ENCODE results near the gene FAM98C.
"Not testable (repeated sequence)": the region's sequence is repeated elsewhere in the genome, so short reads cannot be mapped to it uniquely, and the experiment has no call there.

FAM98C gene

DNA sequence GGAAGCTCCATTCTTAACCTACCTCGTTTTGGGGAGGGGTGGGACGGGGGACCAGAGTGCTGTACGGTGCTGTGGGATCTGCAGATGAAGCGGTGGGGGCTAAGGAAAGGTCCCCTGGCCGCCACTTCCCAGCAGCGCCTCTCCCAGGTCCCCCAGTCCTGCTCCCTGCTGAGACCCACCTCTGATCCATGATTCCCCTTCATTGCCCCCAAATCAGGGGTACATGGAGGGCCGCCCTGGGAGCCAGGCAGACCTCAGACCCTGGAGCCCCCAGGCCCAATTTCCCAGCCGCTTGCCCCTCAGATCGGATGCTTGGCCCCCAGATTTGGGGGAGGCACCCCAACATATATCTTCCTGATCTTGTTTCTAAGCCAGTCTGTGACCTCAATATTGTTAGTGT is 3.8 kb upstream of the FAM98C start:
- DNase-seq (ENCODE audit: low spot score): no peak

DNA sequence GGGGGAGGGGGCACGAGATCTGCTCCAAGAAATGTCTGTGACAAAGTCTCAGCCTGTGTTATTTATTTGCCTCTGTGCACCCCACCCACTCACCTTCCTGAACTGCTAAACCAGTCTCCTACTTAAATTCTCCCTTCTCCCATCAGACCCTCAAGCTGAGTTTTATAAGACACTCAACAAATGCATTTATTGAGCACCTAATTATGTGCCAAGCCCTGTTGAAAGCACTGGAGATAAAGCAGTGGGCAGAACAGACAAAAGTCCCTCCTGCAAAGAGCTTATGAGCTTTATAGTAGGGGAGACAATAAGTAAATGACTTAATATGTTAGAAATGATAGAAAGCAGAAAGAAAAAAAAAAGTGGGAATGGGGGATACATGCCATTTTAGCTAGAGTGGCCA is 3.4 kb upstream of the FAM98C start:
- no peak for DNase-seq (ENCODE audit: low spot score)

GRCh38 chr19:38400361-38400760 is 2.5 kb upstream of the FAM98C start:
- DNase-seq (ENCODE audit: low spot score): no peak

DNA sequence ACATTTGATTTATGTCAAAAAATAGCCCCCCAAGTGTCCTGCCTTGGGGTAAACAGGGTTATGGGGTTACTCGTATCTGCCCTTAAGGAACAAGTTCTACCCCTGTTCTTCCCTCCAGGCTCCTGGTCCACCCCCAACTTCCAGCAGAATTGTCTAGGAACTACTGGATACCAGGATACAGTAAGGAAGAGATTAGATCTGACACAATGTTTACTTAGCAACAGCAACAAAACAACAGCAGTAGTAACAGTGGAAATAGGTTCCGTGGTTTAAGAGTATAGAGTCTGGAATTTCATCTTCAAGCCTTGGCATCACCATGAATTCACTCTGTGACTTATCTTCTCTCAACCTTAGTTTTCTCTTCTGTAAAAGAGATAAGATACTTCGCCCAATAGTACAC is 1.7 kb upstream of the FAM98C start:
- DNase-seq (ENCODE audit: low spot score): no peak

DNA sequence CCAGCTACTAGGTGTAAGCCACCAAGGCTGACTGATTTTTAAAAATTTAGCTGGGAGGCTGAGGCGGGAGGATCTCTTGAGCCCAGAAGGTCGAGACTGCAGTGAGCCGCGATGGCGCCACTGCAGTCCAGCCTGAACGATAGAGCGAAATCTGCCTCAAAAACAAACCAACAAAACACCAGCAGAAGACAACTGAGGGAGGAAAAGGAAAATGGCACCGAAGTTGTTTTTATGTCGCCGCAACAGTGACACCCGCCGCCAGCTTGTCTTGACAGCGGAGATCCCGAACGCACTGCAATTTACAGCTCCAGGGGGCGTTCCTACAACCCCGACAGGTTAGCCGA is 298 bp upstream of the FAM98C start:
- DNase-seq (ENCODE audit: low spot score): no peak

DNA sequence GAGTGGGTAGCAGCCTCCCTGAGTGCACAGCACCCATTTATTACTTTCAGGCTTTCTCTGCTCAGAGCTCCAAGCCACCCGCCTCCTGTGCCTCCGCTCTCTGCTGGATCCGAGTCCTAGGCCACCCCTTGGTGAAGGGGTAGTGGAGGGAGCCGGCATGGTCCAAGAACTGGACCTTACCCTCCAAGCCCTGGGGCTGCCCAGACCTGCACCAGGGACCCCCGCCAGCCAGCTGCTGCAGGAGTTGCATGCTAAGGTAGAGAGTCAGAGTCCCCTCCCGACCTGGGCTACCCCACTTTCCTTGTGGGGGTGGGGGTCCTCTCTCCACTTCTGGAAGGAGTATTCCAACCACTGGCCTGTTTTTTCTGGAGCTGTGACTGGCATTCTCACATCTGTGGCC is 2.0 kb downstream of the FAM98C start:
- DNase-seq (ENCODE audit: low spot score): no peak

DNA sequence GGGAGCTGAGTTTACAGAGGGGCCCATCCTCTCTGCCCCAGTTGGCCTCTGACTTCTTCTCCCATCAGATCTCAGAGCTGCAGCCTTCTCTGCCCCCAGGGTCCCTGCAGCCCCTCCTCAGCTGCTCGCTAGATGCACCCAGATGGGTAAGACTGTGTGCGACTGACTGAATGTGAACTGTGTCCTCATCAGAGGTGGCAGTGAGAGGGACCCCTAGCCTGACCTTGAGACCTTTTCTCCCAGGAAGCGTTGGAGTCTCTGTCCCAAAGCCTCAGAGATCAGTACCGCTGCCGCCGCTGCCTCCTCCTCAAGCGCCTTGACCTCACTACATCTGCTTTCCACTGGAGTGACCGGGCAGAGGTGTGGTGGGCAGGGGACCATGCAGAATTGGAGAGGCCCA is 2.4 kb downstream of the FAM98C start:
- no peak for DNase-seq (ENCODE audit: low spot score)

DNA sequence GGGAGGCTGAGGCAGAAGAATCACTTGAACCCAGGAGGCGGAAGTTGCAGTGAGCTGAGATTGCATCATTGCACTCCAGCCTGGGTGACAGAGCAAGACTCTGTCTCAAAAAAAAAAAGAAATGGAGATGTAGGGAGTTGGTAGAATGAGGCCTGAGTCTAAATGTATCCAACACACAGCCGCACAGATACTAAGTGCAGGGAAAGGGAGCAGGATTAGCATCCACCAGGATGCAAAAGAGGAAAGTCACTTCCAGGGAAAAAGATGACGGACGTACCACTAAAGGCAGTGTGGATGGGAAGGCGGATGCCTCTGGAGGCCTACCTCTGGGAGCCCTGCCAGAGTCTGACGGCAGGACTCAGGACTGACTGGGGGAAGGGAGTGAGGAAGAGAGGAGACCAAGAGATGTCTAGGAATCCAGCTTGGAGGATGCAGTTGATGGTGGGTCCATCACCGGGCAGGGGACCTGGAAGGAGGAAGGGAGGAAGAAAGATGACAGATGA is 6.8 kb downstream of the FAM98C start:
- DNase-seq (ENCODE audit: low spot score): no peak

DNA sequence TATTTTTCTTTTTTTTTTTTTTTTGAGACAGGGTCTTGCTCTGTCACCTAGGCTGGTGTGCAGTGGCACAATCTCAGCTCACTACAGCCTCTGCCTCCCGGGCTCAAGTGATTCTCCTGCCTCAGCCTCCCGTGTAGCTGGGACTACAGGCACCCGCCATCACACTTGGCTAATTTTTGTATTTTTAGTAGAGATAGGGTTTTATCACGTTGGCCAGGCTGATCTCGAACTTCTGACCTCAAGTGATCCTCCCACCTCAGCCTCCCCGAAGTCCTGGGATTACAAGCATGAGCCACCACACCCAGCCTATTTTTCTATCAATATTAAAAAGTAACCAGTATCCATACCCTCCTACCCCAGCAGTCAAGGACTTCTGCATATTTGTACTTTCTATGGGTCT is 7.5 kb downstream of the FAM98C start:
- DNase-seq (ENCODE audit: low spot score): not testable (repeated sequence)

- no peak for DNase-seq (ENCODE audit: low spot score)
Observed at GRCh38 chr19:38411041-38411712, 8.3 kb downstream of the FAM98C start.

DNA sequence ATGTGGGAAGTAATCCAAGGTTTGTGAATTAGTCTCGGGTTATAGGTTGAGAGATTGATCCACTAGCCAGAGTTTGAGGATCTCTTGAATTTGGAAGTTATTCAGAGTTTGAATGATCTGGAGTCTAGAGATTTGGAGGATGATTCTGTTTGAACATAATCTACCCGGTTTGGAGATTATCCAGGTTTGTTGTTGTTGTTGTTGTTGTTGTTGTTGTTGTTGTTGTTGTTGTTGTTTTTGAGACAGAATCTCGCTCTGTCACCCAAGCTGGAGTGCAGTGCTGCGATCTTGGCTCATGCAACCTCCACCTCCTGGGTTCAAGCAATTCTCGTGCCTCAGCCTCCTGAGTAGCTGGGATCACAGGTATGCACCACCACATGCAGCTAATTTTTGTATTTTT is 9.0 kb downstream of the FAM98C start:
- DNase-seq (ENCODE audit: low spot score): not testable (repeated sequence)

GRCh38 chr19:38412491-38412890 is 9.6 kb downstream of the FAM98C start:
- DNase-seq (ENCODE audit: low spot score): no peak

DNA sequence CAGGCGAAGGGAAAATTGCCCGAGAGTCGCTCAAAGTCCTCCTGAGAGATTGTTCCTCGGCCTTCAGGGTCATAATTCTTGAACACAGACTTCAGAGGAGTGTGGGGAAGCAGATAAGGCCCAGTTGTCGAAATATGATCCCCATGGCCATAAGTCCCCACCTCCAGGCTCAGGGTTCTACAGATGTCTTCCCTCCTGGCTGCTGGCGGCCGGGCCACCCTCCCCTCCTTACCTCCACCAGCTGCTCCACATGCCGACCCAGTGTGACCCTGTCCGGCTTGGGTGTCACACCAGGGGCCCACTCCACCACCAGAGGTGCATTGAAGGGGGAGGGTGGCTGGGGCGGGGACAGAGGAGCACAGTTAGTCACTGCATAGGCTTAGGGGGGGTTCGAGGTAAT is 10.1 kb downstream of the FAM98C start:
- DNase-seq (ENCODE audit: low spot score): no peak

- DNase-seq (ENCODE audit: low spot score): no peak
Observed at GRCh38 chr19:38413416-38413815, 10.5 kb downstream of the FAM98C start.

GRCh38 chr19:38417146-38417543 is 14.3 kb downstream of the FAM98C start:
- no peak for DNase-seq (ENCODE audit: low spot score)

DNA sequence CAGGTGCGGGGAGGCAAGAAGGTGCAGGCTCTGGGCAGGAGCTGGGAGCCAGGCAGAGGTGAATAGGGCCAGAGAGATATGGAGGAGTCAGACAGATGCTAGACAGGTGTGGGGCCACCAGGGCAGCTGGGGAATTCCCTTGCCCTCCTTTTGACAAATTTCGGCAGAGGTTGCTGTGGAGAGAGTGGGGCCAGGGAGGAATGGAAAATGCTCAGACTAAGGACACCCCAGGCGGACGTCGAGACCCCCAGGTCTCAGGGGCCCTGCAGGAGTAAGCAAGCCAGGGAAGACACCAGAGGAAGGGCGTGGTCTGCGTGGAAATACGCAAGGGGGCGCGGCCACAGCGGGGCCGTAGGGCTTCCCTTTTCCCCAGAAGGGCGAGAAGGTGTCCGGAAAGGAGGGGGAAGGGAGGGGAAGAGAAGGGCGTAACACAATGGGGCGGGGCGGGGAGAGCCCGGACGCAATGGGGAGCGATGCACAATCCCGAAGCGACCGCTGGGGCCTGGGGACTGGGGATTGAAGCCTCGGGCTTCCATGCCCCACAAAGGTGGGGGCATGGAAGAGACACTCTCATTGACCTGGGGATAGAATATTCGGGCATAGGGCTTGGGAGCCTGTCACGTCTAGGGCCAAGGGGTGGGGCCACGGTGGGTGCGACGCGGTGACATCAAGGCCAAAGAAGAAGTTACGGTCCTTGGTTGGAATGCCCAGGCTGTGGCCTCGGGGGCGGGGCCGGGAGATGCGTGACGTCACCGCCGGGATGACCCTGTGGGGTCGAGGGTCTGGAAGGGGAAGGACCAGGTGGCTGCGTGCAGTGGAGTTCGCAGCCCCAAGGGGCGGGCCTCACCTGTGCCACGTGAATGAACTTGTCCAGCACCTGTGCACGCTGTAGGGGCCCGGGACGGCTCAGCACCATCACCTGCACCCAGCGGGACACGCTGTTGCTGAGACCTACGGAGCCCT is 14.9 kb downstream of the FAM98C start:
- no peak for DNase-seq (ENCODE audit: low spot score)

DNA sequence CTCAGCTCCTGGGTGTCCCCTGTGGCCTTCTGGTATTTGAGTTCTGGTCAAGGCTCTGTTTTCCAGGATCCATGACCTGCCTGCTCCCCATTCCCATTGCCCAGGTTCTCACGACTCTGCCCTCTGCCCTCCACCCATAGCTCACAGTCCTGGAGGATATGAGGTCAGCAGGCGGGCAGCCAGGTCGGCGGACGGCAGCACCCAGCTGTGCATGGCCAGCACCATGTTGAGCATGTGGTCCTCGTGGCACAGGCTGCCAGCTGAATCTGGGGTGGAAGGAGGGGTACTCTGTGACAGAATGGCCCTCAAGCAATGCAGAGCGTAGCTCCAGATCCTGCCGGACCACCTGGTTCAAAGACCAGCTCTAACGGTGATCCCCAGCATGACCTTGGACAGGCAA is 18.0 kb downstream of the FAM98C start:
- no peak for DNase-seq (ENCODE audit: low spot score)

DNA sequence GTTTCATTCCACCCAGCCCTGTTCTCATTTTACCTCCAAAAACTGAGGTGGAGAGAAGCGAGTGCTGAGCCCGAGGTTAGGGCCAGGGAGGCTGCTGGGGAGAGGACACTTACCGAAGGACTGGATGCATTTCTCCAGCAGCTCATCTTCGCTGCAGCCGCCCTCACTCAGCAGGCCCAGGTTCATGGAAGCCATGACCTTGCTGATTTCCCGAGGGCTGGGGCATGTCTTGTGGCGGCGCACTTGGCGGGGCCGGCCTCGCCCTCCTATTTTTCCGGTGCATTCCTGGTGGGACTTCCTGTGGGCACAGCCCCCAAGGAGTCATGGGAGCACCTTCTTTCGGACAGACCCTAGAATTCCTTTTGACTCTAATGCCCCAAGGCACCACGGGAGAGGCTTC is 19.0 kb downstream of the FAM98C start:
- DNase-seq (ENCODE audit: low spot score): no peak

DNA sequence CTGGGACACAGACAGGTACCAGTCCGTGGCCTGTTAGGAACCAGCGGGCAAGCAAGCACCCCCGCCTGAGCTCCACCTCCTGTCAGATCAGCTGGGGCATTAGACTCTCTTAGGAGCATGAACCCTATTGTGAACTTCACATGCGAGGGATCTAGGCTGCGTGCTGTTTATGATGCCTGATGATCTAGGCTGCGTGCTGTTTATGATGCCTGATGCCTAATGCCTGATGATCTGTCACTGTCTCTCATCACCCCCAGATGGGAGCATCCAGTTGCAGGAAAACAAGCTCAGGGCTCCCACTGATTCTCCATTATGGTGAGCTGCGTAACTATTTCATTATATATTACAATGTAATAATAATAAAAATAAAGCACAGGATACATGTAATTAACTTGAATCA is 19.5 kb downstream of the FAM98C start:
- DNase-seq (ENCODE audit: low spot score): no peak

DNA sequence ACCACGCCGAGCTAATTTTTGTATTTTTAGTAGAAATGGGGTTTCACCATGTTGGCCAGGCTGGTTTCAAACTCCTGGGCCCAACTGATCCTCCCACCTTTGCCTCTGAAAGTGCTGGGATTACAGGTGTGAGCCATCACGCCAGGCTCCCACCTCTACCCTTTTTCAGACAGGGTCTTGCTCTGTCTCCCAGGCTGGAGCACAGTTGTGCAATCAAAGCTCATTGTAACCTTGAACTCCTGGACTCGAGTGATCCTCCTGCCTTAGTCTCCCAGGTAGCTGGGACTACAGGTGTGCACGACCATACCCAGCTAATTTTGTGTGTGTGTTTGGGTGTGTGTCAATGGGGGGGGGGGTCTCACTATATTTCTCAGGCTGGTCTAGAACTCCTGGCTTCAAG is 21.4 kb downstream of the FAM98C start:
- no peak for DNase-seq (ENCODE audit: low spot score)

GRCh38 chr19:38425222-38425809 is 22.4 kb downstream of the FAM98C start:
- no peak for DNase-seq (ENCODE audit: low spot score)

DNA sequence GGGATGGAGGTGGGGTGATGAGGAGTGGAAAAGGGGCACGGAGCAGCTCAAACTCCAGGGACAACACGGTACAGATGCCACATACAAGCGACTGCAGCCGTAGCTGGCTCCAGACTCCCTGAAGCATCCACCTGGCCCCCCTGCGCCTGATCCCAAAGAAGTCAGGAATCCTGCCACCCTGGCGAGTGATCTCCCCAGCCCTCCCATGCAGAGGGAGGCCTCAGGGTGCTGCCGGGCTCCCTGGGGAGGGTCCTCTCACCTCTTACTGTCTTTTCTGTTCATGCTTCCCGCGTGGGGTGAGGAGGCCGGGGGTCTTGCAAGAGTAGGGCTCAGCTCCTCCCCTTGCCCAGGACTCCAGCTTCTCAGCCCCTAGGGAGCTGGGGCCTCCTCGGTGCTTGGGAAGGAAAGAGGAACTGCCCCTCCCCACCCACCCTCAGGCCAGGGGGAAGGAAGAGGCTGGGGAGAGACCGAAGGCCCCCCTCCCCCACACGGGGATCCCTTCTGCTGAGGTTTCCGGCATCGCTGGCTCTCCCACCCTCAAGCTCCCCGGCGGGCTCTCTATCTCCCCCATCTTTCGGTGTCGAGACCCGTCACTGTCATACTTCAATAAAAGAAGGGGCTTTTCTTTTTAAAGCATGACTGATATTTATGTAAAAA is 23.0 kb downstream of the FAM98C start, which contains the start of gene RASGRP4:
TSS of gene RASGRP4 (minus strand) at position 410 of the 657 bp plus-strand sequence. CDS start at position 282, 128 bp downstream.
- DNase-seq (ENCODE audit: low spot score): no peak
